ENCODE data around the gene BFAR.
"Not testable (repeated sequence)": the region's sequence is repeated elsewhere in the genome, so short reads cannot be mapped to it uniquely, and the experiment has no call there.

BFAR gene

GRCh38 chr16:14636179-14636950, 3.6 kb downstream of the BFAR start:
- DNase-seq (ENCODE audit: low read depth in 2 of 2), result not testable (repeated sequence)

DNA sequence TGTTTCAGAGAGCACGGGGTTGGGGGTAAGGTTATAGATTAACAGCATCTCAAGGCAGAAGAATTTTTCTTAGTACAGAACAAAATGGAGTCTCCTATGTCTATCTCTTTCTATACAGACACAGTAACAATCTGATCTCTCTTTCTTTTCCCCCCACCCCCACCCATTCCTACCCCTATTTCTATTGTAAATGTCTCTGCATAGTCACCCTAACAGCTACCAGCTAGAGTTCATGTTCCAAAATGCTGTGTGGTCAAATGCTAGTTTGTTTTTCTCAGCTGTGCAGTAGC, 4.1 kb downstream of the BFAR start:
- DNase-seq (ENCODE audit: low read depth in 2 of 2), result not testable (repeated sequence)

GRCh38 chr16:14640538-14640937, 7.8 kb downstream of the BFAR start:
- DNase-seq (ENCODE audit: low read depth in 2 of 2), result no peak

- DNase-seq (ENCODE audit: low read depth in 2 of 2), result no peak
Observed at GRCh38 chr16:14641206-14641605, 8.5 kb downstream of the BFAR start.

DNA sequence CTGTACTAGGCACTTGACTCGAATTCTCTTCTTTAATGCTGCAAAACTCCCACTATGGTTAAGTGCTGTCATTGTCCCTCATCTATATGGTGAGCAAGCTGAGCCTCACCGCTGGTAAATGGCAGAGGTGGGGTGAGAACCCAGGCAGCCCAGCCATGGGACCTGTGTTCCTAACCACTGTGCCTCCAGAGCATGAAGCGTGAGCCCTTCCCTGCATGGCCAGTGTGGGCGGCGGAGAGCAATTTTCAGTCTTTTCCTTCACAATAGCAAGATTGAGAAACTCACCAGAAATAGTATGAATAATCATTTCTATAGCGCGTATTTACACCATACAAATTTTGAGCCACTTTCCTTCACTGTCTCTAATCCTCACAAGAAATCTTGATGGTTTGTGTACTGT, 9.2 kb downstream of the BFAR start:
- no peak for DNase-seq (ENCODE audit: low read depth in 2 of 2)

- no peak for DNase-seq (ENCODE audit: low read depth in 2 of 2)
Observed at GRCh38 chr16:14649816-14650215, 17.1 kb downstream of the BFAR start.

DNA sequence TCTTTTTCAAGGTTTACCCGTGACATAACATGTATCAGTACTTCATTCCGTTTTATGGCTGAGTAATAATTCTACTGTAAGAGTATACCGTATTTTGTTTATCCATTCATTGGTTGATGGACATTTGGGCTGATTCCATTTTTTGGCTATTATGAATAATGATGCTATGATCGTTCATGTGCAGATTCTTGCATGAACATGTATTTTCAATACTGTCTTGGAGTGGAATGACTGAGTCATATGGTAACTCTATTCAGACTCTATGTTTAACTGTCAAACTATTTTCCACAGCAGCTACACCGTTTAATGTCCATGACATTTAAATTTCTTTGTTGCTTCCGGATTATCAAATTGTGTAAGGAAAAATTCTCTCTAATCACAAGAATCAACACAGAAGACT, 17.9 kb downstream of the BFAR start:
- no peak for DNase-seq (ENCODE audit: low read depth in 2 of 2)

DNA sequence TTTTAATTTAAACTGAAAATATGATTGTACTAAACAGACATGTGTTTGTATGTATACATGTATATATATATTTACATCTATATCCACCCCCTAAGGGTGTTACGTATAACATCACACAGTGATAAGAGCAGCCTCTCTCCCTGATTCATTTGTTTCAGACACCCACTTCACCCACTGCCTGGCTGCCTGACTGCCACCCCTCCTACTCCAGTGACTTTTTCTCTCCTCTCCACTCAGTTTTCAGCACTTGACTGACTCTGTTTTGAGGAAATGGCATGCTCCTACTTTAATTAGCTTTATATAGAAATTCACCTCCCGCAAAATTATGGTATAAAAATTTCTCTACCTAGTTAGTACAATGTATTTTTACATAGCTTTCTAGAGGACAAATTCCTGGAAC, 20.0 kb downstream of the BFAR start:
- DNase-seq (ENCODE audit: low read depth in 2 of 2), result no peak

DNA sequence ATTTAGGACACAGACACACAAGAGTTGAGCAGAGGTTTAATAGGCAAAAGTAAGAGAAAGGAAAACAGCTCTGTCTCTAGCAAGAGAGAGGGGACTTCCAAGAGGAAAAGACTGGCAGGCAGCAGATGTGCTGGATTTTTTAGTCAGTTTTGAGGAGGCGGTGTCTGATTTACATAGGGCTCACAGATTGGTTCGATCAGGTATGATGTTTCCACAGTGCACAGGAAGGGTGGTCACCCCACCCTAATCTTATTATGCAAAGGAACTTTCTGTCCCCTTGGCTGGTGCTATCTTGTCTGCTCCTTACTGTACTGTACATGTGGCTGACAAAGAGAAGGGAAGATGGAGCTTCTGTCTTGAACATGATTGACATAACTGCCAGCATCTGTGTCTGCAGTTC, 25.3 kb downstream of the BFAR start:
- DNase-seq (ENCODE audit: low read depth in 2 of 2), result no peak

GRCh38 chr16:14667347-14668266, 34.9 kb downstream of the BFAR start:
- no peak for DNase-seq (ENCODE audit: low read depth in 2 of 2)

DNA sequence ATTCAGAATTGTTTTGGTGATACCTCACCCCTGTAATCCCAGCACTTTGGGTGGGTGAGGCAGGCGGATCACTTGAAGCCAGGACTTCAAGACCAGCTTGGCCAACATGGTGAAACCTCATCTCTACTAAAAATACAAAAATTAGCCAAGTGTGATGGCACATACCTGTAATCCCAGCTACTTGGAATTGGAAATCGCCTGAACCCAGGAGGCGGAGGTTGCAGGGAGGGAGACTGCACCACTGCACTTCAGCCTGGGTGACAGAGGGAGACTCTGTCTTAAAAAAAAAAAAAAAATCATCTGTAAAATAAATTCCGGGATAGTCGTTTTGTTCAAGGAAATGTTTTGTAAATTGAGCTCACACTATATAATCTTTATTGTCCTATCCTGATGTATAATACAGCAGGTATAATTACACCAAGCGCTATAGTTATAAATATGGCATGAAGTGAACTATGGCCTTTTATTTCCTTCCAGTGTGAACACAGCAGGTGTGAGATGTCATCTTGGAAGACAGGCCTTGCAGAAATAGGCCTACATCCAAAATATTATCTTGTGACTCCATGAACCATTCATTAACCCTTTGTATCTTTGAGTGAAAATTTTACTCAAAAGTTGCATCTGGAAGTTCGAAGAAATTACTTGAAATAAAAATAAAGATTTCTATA, 35.9 kb downstream of the BFAR start:
- no peak for DNase-seq (ENCODE audit: low read depth in 2 of 2)

DNA sequence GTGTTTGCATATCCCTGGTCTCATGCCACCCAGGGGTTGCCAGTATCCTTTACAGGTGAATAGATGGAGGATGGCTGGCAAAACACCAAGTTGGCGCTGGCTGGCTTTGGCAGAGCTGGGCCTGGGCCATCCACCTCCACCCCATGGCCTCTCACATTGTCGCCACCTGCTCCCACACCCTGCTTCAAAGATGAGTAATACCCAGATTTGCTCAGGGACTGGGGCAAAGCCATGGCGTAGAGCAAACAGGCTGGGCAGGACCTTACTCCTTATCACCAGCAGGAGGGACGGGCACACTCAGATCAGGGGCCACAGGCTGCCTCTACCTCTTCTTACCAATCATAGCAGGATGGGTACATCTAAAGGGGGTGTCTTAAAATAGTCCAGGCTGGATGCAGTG, 37.0 kb downstream of the BFAR start:
- DNase-seq (ENCODE audit: low read depth in 2 of 2), result no peak

DNA sequence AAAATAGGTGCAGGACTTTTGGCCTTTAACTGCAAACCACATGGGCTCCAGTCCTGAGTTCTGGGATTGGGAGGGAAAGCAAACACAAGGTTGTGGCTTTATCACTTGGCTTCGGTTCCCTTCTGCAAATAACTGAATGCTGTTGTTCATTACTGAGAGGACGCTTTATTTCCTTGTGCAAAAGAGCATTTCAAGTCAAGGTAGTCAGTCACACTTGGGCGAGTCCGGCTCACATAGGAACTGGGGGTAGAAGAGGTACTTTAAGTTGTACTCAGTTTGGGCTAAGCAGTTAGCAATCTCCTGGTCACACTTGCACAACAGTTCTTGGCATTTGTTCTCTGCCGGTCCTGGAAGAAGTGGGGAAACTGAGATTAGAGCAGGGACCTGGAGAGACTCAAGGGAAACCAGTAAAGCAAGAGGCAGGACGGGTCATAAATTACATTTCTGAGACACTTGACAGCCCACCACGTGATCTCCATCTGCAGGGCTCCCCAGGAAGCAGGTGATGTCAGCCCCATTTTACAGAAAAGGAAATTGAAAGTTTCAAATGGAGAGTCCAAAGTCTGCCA, 39.7 kb downstream of the BFAR start:
- no peak for DNase-seq (ENCODE audit: low read depth in 2 of 2)

GRCh38 chr16:14676633-14677032, 43.9 kb downstream of the BFAR start:
- no peak for DNase-seq (ENCODE audit: low read depth in 2 of 2)

DNA sequence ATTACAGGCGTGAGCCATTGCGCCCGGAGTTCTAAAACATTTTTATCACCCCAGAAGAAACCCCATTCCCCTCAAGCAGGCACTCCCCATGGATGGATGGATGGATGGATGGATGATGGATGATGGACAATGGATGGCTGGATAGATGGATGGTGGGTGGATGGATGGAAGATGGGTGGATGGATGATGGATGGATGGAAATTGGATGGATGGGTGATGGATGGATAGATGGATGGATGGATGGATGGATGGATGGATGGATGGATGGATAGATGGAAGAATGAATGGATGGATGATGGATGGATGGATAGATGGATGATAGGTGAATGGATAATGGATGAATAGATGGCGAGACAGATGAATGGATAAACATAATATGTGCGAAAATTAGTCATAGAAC, 44.9 kb downstream of the BFAR start:
- no peak for DNase-seq (ENCODE audit: low read depth in 2 of 2)

- DNase-seq (ENCODE audit: low read depth in 2 of 2), result no peak
Observed at GRCh38 chr16:14678748-14679497, 46.2 kb downstream of the BFAR start.

GRCh38 chr16:14680396-14680795, 47.6 kb downstream of the BFAR start:
- DNase-seq (ENCODE audit: low read depth in 2 of 2), result not testable (repeated sequence)

DNA sequence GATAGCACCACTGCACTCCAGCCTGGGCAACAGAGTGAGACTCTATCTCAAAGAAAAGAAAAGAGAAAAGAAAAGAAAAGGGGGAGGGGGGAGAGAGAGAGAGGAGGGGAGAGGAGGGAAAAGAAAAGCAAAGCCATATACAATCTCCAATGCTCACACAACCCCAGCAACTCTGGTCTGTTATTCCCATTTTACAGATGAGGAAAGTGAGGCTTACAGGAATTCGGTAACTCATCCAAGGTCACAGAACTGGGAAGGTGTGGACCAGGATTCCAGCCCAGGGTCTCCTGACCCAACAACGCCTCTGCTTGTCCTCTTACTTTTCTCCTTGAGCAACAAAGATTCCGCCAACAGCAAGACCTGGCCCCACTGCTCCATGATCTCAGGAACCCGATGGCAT, 48.4 kb downstream of the BFAR start:
- DNase-seq (ENCODE audit: low read depth in 2 of 2), result no peak

DNA sequence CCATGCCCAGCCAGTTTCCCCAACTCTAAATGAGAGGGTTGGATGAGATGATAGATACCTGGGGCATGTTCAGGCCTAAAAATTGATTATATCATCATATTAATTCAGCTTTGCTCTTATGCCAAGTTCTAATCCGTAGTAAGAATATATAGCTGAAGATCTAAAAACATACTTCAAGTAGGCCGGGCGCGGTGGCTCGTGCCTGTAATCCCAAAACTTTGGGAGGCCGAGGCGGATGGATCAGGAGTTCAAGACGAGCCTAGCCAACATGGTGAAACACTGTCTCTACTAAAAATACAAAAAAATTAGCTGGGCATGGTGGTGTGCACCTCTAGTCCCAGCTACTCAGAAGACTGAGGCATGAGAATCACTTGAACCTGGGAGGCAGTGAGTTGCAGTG, 49.4 kb downstream of the BFAR start:
- no peak for DNase-seq (ENCODE audit: low read depth in 2 of 2)

- not testable (repeated sequence) for DNase-seq (ENCODE audit: low read depth in 2 of 2)
Observed at GRCh38 chr16:14685870-14686793, 53.4 kb downstream of the BFAR start.

All from stimulated activated CD8-positive, alpha-beta memory T cell treated with anti-CD3 and anti-CD28 coated beads, Interleukin-2, amount 100 ng/mL, for 1 hour (primary cell).